Body of pancreas (tissue), 4 donors: Measurements from ENCODE around the gene SPINK8.

Experiments used
- CTCF ChIP-seq, 7 experiments: fragments of 450-650 bp in 4 of 7; fragments of 200-600 bp in 3 of 7; sonication (generic) in 3 of 7; IDR thresholded peaks; one replicate each; pipeline ENCODE4 v1.5.1; 2016 to 2019; ENCODE audit warnings: antibody characterized with exemption in 7 of 7
- POLR2A ChIP-seq, 3 donors: fragments of 450-650 bp; IDR thresholded peaks; one replicate each; pipeline ENCODE4 v1.6.1; 2016; ENCODE audit warnings: antibody characterized with exemption in 3 of 3, mild to moderate bottlenecking in 2 of 3

- TF ChIP-seq CTCF (IDR thresholded peaks at IDR 0.05) (no peak), POLR2A (IDR thresholded peaks at IDR 0.05) (no peak)
Measured at GRCh38 chr3:48353987-48354386, 20.5 kb upstream of the SPINK8 start.
